GM13976 (cell line): Measurements from ENCODE around the gene AMDHD2.
"Not testable (repeated sequence)": the region's sequence is repeated elsewhere in the genome, so short reads cannot be mapped to it uniquely, and the experiment has no call there.

Experiments used
- DNase-seq: peaks from one replicate; pipeline ENCODE4 v3.0.0; 2012; ENCODE audit warnings: low spot score
- CTCF ChIP-seq: IDR thresholded peaks from 2 replicates; pipeline ENCODE4 v1.5.1; 2012; ENCODE audit warnings: borderline replicate concordance, mild to moderate bottlenecking; ENCODE audit not compliant: insufficient read depth; ENCODE audit errors: extremely low read depth, missing control alignments, control extremely low read depth
- in situ Hi-C: fragments of 300-500 bp; cut with MboI; formaldehyde crosslinking; loops from one replicate; pipeline ENCODE4 v1.12.0; 2022; ENCODE audit warnings: low sequenced_read_pairs, mixed read lengths, inconsistent platforms; ENCODE audit not compliant: unreplicated experiment

AMDHD2 gene

DNA sequence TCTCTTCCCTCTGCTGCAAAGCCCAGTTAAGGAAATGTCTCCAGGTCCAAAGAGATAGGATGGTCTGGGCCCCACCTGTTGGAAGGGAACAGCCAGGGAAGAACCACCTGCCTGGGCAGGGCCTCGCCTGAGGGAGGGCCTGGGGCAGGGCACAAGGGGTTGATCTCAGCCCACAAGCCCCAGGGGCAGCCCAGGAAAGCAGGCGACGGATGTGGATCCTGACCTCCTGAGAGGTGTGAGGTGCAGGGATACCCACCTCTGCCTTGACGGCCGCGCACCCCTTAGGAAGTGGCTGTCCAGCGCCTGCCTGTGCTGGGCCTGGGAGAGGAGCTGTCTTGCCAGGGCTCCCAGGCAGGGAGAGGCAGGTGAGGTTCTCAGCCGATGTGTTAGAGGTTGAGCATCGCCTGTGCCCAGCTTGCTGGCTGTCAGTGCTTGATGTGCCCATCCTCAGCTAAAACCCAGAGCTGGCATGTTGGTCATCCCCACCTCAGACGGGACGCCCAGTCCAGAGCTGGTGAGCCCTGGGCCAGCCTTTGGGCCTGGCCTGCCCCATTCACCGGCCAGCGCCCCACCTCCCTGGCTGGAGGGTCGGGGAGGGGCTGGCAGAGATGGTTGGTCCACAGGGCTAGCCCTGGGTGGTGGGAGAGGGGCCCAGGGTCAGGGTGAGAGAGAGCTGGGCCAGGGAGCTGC, 10.6 kb downstream of the AMDHD2 start:
- TF ChIP-seq CTCF = no peak
- no peak for DNase-seq
- in situ Hi-C loops = no loop called here

GRCh38 chr16:2531371-2531695, 11.2 kb downstream of the AMDHD2 start, which contains the start of gene CEMP1:
Gene CEMP1, minus strand, starts transcription at chr16:2531408. Its CDS starts 335 bp downstream, at chr16:2531073.
- TF ChIP-seq CTCF = no peak
- in situ Hi-C loops = no loop called here
- no peak for DNase-seq

- TF ChIP-seq CTCF = no peak
- in situ Hi-C loops = no loop called here
- DNase-seq = peak; percentile 98
These were observed 11.7 kb downstream of the AMDHD2 start for GRCh38 chr16:2531696-2532493.

DNA sequence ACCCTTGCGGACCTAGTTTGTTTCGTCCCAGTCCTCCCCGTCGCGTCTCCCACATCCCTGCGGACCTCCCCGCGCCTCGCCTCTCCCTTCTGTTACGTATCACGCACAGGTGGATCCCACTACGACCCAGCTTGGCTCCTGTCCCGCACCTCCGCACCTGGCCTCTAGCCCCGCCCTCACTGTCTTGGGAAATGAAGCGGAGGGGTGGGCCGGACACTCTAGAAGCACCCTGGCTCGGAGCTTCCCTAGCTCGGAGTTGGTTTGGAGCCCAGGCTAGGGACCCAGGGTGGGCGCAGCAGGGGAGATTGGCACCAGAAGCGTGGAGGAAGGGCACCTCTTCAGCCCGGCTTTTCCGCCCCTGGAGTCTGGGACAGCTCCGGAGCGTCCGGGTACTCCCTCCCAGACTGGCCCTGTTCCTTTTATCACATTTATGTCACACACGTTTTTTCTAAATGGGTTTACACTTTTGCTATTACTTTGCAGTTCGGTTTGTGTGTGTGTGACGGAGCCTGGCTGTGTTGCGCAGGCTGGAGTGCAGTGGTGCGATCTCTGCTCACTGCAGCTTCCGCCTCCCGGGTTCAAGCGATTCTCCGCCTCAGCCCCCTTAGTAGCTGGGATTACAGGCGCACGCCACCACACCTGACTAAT, 12.4 kb downstream of the AMDHD2 start:
- no peak for DNase-seq
- TF ChIP-seq CTCF = no peak
- in situ Hi-C loops = no loop called here

DNA sequence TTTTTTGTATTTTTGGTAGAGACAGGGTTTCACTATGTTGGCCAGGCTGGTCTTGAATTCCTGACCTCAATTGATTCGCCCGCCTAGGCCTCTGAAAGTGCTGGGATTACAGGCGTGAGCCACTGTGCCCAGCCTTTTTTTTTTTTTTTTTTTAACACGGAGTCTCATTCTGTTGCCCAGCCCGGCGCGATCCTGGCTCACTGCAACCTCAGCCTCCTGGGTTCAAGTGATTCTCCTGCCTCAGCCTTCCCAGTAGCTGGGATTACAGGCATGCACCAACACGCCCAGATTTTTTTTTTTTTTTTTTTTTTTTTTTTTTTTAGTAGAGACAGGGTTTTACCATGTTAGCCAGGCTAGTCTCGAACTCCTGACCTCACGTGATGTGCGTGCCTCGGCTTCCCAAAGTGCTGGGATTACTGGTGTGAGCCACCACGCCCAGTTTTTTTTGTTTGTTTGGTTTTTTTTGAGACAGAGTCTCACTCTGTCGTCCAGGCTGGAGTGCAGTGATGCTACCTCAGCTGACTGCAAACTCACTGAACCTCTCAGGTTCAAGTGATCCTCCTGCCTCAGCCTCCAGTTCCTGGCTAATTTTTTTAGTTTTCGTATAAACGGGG, 13.1 kb downstream of the AMDHD2 start:
- DNase-seq, in situ Hi-C loops: not testable (repeated sequence)

DNA sequence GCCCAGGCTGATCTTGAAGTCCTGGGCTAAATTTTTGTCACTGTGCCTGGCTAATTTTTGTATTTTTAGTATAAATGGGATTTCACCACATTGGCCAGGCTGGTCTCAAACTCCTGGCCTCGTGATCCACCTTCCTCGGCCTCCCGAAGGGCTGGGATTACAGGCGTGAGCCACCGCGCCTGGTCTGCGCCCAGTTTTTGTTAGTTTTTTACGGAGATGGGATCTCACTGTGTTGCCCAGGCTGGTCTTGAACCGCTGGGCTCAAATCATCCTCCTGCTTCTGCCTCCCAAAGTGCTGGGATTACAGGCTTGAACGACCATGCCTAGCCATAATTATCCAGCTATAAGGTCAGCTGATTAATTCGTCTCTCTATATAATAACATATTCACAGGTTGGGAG, 13.7 kb downstream of the AMDHD2 start:
- in situ Hi-C loops = no loop called here
- no peak for TF ChIP-seq CTCF

DNA sequence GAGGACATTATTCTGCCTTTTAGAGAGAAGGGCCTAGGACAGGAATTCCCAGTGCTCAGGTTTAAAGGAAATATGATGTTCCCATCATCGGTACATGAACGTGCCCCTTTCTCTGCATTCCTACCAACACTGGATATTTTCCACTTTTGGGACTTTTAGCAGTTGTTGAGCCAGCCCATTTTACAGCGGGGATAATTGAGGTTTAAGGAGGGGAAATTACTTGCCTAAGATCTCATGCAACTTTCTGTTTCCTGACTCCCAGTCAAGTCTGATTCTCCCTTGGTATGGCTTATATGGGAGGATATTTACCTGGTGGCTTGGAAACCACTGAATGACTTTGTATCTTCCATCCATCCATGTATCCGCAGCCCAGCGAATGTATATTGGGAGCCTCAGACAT, 14.2 kb downstream of the AMDHD2 start:
- DNase-seq, in situ Hi-C loops: not testable (repeated sequence)

More for the DNA sequence above, 13.7 kb downstream of the AMDHD2 start:
- DNase-seq = no peak
